K562 (cell line): Measurements from ENCODE around the gene DIP2C. TPM values are rescaled to one million over a fixed set of nuclear protein-coding genes. Genes with fewer than 3 reads are reported as not detected.

Experiments used
- FOXJ2 ChIP-seq: fragments of 200-800 bp; sonication (Bioruptor generic); IDR thresholded peaks from 2 replicates; pipeline ENCODE4 v1.6.1; 2016; ENCODE audit warnings: missing genetic modification characterization, missing compliant biosample characterization
- RAD51 ChIP-seq: fragments of 450-650 bp; IDR thresholded peaks from 2 replicates; pipeline ENCODE4 v1.7.1; 2016; ENCODE audit warnings: low read depth, mild to moderate bottlenecking, borderline replicate concordance
- ZNF143 ChIP-seq: sonication (generic); formaldehyde crosslinking; IDR thresholded peaks from 2 replicates; pipeline ENCODE4 v1.9.0; 2022; ENCODE audit warnings: mild to moderate bottlenecking, missing genetic modification reagents
- ZNF175 ChIP-seq: fragments of 200-800 bp; sonication (Bioruptor generic); IDR thresholded peaks from 2 replicates; pipeline ENCODE4 v1.6.1; 2016; ENCODE audit warnings: low read depth, mild to moderate bottlenecking, missing genetic modification characterization, missing compliant biosample characterization
- ZZZ3 ChIP-seq: fragments of 450-650 bp; IDR thresholded peaks from 2 replicates; pipeline ENCODE4 v1.6.1; 2016; ENCODE audit warnings: antibody characterized with exemption, mild to moderate bottlenecking, moderate library complexity
- polyA plus RNA-seq, 8 experiments: library from polyadenylated mRNA; depleted of rRNA in 4 of 8; stranded (reverse) in 5 of 8; unstranded in 3 of 8; fragments of >200 nt; fragmentation: Nextera tagmentation in 2 of 8; fragmentation: Illumina TruSeq in 1 of 8; extraction: Ambion mirVana in 2 of 8; extraction: Trizol in 1 of 8; gene quantifications; 2 replicates each; pipeline versions ENCODE4 v1.2.1 to v1.2.3, GENCODE V29; 2011 to 2014; ENCODE audit warnings: inconsistent platforms in 1 of 8, missing spikeins in 1 of 8
- total RNA-seq, 7 experiments: library from RNA; depleted of rRNA in 6 of 7; stranded (reverse); fragments of >200 nt in 6 of 7; fragmentation: Illumina TruSeq in 2 of 7; extraction: Trizol in 2 of 7; gene quantifications; 2 replicates each; pipeline versions ENCODE4 v1.2.1 to v1.2.3, GENCODE V29; 2011 to 2021; ENCODE audit warnings: low replicate concordance in 1 of 7
- TF ChIP-seq, protein P1 (sequence below): fragments of 250-450 bp; sonication (Bioruptor Pico); IDR thresholded peaks from 2 replicates; pipeline ENCODE4 v1.4.0; 2020

Gene DIP2C
- total and polyA plus RNA-seq, 9 of the 15 experiments (the other 6 are each of a cell fraction or from before 2014, with no cell fraction given) = 0.01 TPM; not detected in 8

DNA sequence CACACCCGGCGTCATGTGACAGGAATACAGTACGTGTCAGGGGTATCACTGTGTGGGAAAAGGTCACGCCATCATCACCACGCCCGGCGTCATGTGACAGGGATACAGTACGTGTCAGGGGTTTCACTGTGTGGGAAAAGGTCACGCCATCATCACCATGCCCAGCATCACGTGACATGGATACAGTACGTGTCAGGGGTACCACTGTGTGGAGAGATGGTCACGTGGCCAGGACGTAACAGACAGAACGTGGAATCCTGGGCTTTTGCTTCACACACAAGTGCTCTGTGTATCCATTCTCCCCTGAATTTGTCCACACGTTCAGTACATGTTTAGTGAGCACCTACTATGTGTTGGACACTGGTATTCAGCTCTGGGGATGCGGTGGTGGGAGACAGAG, 34.5 kb upstream of the DIP2C start (continued):
- TF ChIP-seq, protein P1, sequence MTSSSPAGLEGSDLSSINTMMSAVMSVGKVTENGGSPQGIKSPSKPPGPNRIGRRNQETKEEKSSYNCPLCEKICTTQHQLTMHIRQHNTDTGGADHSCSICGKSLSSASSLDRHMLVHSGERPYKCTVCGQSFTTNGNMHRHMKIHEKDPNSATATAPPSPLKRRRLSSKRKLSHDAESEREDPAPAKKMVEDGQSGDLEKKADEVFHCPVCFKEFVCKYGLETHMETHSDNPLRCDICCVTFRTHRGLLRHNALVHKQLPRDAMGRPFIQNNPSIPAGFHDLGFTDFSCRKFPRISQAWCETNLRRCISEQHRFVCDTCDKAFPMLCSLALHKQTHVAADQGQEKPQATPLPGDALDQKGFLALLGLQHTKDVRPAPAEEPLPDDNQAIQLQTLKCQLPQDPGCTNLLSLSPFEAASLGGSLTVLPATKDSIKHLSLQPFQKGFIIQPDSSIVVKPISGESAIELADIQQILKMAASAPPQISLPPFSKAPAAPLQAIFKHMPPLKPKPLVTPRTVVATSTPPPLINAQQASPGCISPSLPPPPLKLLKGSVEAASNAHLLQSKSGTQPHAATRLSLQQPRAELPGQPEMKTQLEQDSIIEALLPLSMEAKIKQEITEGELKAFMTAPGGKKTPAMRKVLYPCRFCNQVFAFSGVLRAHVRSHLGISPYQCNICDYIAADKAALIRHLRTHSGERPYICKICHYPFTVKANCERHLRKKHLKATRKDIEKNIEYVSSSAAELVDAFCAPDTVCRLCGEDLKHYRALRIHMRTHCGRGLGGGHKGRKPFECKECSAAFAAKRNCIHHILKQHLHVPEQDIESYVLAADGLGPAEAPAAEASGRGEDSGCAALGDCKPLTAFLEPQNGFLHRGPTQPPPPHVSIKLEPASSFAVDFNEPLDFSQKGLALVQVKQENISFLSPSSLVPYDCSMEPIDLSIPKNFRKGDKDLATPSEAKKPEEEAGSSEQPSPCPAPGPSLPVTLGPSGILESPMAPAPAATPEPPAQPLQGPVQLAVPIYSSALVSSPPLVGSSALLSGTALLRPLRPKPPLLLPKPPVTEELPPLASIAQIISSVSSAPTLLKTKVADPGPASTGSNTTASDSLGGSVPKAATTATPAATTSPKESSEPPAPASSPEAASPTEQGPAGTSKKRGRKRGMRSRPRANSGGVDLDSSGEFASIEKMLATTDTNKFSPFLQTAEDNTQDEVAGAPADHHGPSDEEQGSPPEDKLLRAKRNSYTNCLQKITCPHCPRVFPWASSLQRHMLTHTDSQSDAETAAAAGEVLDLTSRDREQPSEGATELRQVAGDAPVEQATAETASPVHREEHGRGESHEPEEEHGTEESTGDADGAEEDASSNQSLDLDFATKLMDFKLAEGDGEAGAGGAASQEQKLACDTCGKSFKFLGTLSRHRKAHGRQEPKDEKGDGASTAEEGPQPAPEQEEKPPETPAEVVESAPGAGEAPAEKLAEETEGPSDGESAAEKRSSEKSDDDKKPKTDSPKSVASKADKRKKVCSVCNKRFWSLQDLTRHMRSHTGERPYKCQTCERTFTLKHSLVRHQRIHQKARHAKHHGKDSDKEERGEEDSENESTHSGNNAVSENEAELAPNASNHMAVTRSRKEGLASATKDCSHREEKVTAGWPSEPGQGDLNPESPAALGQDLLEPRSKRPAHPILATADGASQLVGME = no peak
- TF ChIP-seq ZNF175 (CRISPR knock-in tag) = no peak
- no peak for TF ChIP-seq FOXJ2 (tag)
- no peak for TF ChIP-seq ZNF143 (CRISPR knock-in tag)
- TF ChIP-seq RAD51 = peak; percentile 29; the same call in 1 of the 2 replicates
- no peak for TF ChIP-seq ZZZ3
